Fibroblast of skin of abdomen (primary cell): ENCODE data around the gene ZFP57.
A peak's percentile ranks its signal among the peaks of the same experiment; 100 is the strongest.

Experiments used
- DNase-seq: peaks from one replicate; pipeline ENCODE4 v3.0.0-alpha.2; 2013

Gene ZFP57

GRCh38 chr6:29655658-29656057, 25.3 kb downstream of the ZFP57 start:
- DNase-seq, result no peak

- peak; percentile 62 for DNase-seq
These were observed 27.4 kb downstream of the ZFP57 start for GRCh38 chr6:29653452-29654038.

GRCh38 chr6:29652198-29652584, 28.8 kb downstream of the ZFP57 start:
- DNase-seq, result no peak

GRCh38 chr6:29651413-29652197, 29.3 kb downstream of the ZFP57 start:
- DNase-seq, result peak; percentile 17

- peak; percentile 95 for DNase-seq
These were observed 31.0 kb downstream of the ZFP57 start for GRCh38 chr6:29649701-29650673.

- peak; percentile 29 for DNase-seq
These were observed 32.9 kb downstream of the ZFP57 start for GRCh38 chr6:29647927-29648642.

GRCh38 chr6:29641430-29642148, 39.4 kb downstream of the ZFP57 start:
- DNase-seq, result no peak

- DNase-seq, result no peak
These were observed 43.7 kb downstream of the ZFP57 start for GRCh38 chr6:29637247-29637646.

GRCh38 chr6:29633534-29633905, 47.4 kb downstream of the ZFP57 start:
- peak; percentile 18 for DNase-seq

- DNase-seq, result peak; percentile 92
These were observed 48.0 kb downstream of the ZFP57 start, which contains the start of gene GABBR1 for GRCh38 chr6:29632789-29633533. Gene GABBR1, minus strand, starts transcription at chr6:29633183. Its CDS starts 798 bp downstream, at chr6:29632385.

- peak; percentile 77 for DNase-seq
These were observed 48.9 kb downstream of the ZFP57 start for GRCh38 chr6:29631860-29632731.

GRCh38 chr6:29631209-29631810, 49.6 kb downstream of the ZFP57 start:
- no peak for DNase-seq

GRCh38 chr6:29630315-29630714, 50.6 kb downstream of the ZFP57 start:
- no peak for DNase-seq

- no peak for DNase-seq
These were observed 51.4 kb downstream of the ZFP57 start for GRCh38 chr6:29629571-29629970.

GRCh38 chr6:29628419-29629281, 52.3 kb downstream of the ZFP57 start:
- peak; percentile 74 for DNase-seq

GRCh38 chr6:29627755-29628418, 53.1 kb downstream of the ZFP57 start:
- peak; percentile 92 for DNase-seq

GRCh38 chr6:29626948-29627754, 53.8 kb downstream of the ZFP57 start:
- DNase-seq, result no peak
